GM19023 (cell line): ENCODE data around the gene EPHA5.

Experiments used
- ATAC-seq: cut with Tn5 transposase; IDR thresholded peaks from one replicate; pipeline ENCODE4 v1.9.1; 2021; ENCODE audit warnings: mild to moderate bottlenecking, moderate library complexity; ENCODE audit not compliant: unreplicated experiment

EPHA5 gene

GRCh38 chr4:65670331-65671031 lies at the start of gene EPHA5:
Gene EPHA5, minus strand, starts transcription at chr4:65670489. Its CDS starts 747 bp downstream, at chr4:65669742.
- no peak for ATAC-seq

GRCh38 chr4:65719635-65720034 lies 49.3 kb upstream of the EPHA5 start:
- no peak for ATAC-seq

- ATAC-seq: no peak
These were observed 28.3 kb upstream of the EPHA5 start for GRCh38 chr4:65698631-65699030.

GRCh38 chr4:65696436-65696835 lies 26.1 kb upstream of the EPHA5 start:
- ATAC-seq: no peak

GRCh38 chr4:65671372-65671771 lies 1.1 kb upstream of the EPHA5 start:
- ATAC-seq: no peak

- no peak for ATAC-seq
These were observed 314 bp downstream of the EPHA5 start for GRCh38 chr4:65670020-65670330.

GRCh38 chr4:65669111-65670019 lies 924 bp downstream of the EPHA5 start:
- no peak for ATAC-seq

GRCh38 chr4:65668201-65669089 lies 1.8 kb downstream of the EPHA5 start:
- no peak for ATAC-seq

- no peak for ATAC-seq
These were observed 2.7 kb downstream of the EPHA5 start for GRCh38 chr4:65667506-65668041.

- no peak for ATAC-seq
These were observed 4.3 kb downstream of the EPHA5 start for GRCh38 chr4:65665771-65666523.

GRCh38 chr4:65661471-65661870 lies 8.8 kb downstream of the EPHA5 start:
- ATAC-seq: no peak

- no peak for ATAC-seq
These were observed 12.2 kb downstream of the EPHA5 start for GRCh38 chr4:65658117-65658516.

GRCh38 chr4:65656008-65656407 lies 14.3 kb downstream of the EPHA5 start:
- ATAC-seq: no peak

- no peak for ATAC-seq
These were observed 15.3 kb downstream of the EPHA5 start for GRCh38 chr4:65654976-65655375.

- ATAC-seq: no peak
These were observed 16.4 kb downstream of the EPHA5 start for GRCh38 chr4:65653740-65654361.

- no peak for ATAC-seq
These were observed 18.5 kb downstream of the EPHA5 start for GRCh38 chr4:65651751-65652150.

GRCh38 chr4:65651031-65651430 lies 19.3 kb downstream of the EPHA5 start:
- ATAC-seq: no peak

- ATAC-seq: no peak
These were observed 24.2 kb downstream of the EPHA5 start for GRCh38 chr4:65646136-65646535.

- no peak for ATAC-seq
These were observed 25.1 kb downstream of the EPHA5 start for GRCh38 chr4:65645185-65645584.
